ENCODE data around the gene SPSB3. TPM values are rescaled to one million over a fixed set of nuclear protein-coding genes. Genes with fewer than 3 reads are reported as not detected.

SPSB3 gene
- total RNA-seq, 2 experiments from 2014 or later: 31.1 to 33.0 TPM

DNA sequence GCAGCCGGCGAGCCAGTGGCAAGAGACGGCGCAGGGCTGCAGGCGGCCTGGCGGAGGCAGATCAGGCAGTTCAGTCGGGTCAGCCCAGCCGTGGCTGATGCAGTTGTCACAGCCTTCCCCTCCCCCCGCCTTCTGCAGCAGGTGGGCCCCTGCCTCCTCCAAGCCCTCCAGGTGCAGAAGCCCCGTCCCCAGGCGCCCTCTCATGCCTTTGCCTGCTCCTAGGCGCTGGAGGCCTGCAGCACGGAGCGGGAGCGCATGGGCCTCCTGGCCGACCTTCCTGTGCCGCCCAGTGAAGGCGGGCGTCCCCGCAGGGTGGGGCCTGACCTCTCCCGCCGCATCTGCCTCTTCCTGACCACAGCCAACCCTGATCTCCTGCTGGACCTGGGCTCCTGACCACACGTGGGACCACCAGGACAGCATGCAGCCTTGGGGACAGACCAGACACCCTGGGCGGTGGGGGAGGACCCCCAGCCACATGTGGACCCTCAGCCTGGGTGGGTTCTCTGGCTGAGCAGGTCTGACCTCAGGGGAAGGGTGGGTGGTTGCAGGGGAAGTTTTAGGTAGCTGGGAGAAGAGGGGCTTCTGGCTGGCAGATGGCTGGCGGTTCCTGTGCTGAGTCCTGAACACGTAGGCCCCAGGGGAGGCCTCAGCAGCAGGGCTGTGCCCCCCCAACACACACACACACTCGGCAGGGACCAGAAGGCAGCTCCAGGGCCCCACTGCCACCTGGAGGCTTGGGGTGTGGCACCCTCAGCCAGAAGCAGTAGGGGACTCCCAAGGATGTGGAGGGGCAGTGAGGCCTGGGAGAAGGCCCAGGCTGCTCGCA is 6.3 kb downstream of the SPSB3 start:
- DNase-seq (no peak), ATAC-seq (no peak)
- ChIA-PET CTCF (no interaction called here), POLR2A (interaction anchor here (0.6 to 2.4 kb wide), 2 partner anchors 70 to 117 kb away, joined by 3 to 11 read pairs; partner anchors contain the start of gene MAPK8IP3)
- Mint-ChIP-seq H3K27ac (no peak overlapping the region), H3K4me1 (ENCODE audit: low read depth) (peaks cover 16% of the 10 kb centered on the region), H3K27me3 (ENCODE audit: low read depth) (no peaks in the 10 kb centered on the region), H3K36me3 (ENCODE audit: low read depth) (peaks cover 11% of the 10 kb centered on the region), H3K4me3 (no peak overlapping the region), H3K9me3 (ENCODE audit: insufficient read depth) (no peaks in the 10 kb centered on the region)

DNA sequence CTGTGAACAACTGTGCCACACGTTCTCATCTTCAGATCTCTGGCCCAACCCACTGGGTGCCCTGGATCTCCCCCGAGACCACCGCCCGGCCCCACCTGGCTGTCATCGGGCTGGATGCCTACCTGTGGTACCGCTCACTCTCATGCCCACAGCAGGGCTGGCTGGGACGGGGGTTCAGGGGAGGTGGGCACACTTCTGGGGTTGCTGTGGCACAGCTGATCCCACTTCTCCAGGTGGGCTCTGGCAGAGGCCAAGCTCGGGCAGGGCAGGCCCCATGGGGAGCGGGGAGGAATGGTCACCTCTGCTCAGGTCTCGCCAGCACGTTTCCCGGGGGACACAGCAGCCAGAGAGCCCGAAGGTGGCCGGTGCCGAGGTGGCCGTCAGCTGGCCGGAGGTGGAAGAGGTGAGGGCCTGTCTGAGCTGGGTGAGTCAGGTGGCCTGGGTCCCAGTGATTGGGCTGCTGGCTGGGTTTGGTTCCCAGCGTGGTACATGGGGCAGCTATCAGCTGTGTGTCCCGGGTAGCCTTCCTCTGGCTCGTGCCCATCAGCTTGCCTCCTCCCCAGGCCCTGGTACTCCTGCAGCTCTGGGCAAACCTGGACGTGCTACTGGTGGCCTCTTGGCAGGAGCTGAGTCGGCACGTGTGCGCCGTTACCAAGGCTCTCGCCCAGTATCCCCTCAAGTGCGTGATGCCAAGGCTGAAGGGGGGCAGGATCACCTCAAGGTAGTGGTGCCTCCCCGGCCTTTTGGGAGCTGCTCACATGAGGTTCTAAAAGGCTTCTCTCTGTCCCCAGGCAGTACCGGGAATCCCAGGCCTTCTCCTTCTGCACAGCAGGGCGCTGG is 7.1 kb downstream of the SPSB3 start:
- no peaks in the 10 kb centered on the region for H3K9me3 Mint-ChIP-seq (ENCODE audit: insufficient read depth)
- CTCF ChIA-PET: interaction anchor here (1.4 to 4.8 kb wide), 2 partner anchors 7 to 154 kb away, joined by 3 to 41 read pairs; partner anchors contain the start of genes NUBP2 and SPSB3
- ATAC-seq (no peak), DNase-seq (no peak)
- no peak overlapping the region for H3K27ac Mint-ChIP-seq
- H3K36me3 Mint-ChIP-seq (ENCODE audit: low read depth): peaks cover 15% of the 10 kb centered on the region
- POLR2A ChIA-PET: interaction anchor here (2.4 kb wide), 1 partner anchor 69 kb away, joined by 11 read pairs; the partner anchor contains the start of gene MAPK8IP3
- peaks cover 15% of the 10 kb centered on the region for H3K4me1 Mint-ChIP-seq (ENCODE audit: low read depth)
- no peaks in the 10 kb centered on the region for H3K27me3 Mint-ChIP-seq (ENCODE audit: low read depth)
- peak overlapping the region; percentile 43 for H3K4me3 Mint-ChIP-seq

DNA sequence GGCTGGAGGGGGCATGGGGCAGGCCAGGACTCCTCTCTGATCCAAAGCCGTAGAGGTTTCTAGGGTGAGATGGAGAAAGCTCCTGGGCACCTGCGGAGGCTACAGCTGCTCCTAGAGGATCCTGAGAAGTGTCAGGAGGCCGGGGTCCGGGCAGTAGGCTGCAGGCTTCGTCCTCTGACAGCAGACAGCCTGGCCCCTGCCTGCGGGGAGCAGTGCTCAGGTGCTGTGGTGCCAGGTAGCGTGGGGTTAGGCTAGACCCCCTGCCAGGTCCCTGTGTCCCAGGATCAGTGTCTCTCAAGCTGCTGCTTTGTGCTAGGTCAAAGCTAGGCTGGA is 8.0 kb downstream of the SPSB3 start:
- DNase-seq: no peak
- Mint-ChIP-seq H3K9me3 (ENCODE audit: insufficient read depth) (no peaks in the 10 kb centered on the region), H3K27me3 (ENCODE audit: low read depth) (no peaks in the 10 kb centered on the region), H3K4me1 (ENCODE audit: low read depth) (peaks cover 17% of the 10 kb centered on the region), H3K4me3 (peak overlapping the region; percentile 99), H3K36me3 (ENCODE audit: low read depth) (peaks cover 18% of the 10 kb centered on the region), H3K27ac (no peak overlapping the region)
- ChIA-PET CTCF (interaction anchor here (1.4 to 4.8 kb wide), 4 partner anchors 8 to 366 kb away, joined by 3 to 41 read pairs (median 6); partner anchors contain the start of genes MAPK8IP3, NUBP2 and SPSB3), POLR2A (interaction anchor here (2.4 to 4.7 kb wide), 2 partner anchors 9 to 68 kb away, joined by 11 to 39 read pairs; partner anchors contain the start of genes MAPK8IP3, NUBP2 and SPSB3)
- ATAC-seq: no peak

DNA sequence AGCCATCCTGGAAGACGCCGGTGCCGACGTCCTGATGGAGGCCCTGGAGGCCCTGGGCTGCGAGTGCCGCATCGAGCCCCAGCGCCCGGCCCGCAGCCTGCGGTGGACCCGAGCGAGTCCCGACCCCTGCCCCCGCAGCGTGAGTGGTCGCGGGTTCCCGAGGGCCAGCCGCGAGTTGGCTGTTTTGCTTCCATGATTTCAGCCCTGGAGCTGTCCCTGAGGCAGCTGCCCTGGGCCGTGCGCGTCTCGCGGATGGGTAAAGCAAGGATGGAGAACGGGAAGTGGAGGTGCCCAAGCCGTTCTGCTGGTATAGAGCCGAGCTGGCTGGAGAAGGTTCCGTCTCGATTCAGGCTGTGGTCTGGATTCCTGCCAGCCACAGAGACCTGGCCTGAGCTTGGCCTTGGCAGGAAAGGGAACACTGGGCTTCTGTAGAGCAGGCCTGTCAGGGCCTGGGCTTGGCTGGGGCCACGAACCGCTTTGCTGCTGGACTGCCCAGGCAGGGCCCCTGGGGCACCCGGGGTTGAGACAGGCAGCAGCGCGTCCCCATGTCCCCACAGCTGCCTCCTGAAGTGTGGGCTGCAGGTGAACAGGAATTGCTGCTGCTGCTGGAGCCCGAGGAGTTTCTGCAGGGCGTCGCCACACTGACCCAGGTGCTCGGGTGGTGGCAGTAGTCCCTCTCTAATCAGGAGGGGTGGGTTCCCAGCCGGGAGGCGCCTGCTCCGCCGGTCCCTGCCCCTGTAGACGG is 8.5 kb downstream of the SPSB3 start:
- no peaks in the 10 kb centered on the region for H3K9me3 Mint-ChIP-seq (ENCODE audit: insufficient read depth)
- H3K4me1 Mint-ChIP-seq (ENCODE audit: low read depth): peaks cover 17% of the 10 kb centered on the region
- POLR2A ChIA-PET: interaction anchor here (1.8 to 4.7 kb wide), 3 partner anchors 9 to 96 kb away, joined by 5 to 39 read pairs (median 11); partner anchors contain the start of genes JPT2, MAPK8IP3, NUBP2 and SPSB3
- DNase-seq: peak; percentile 44
- H3K36me3 Mint-ChIP-seq (ENCODE audit: low read depth): peaks cover 20% of the 10 kb centered on the region
- H3K27ac Mint-ChIP-seq: peak overlapping the region; percentile 84
- H3K27me3 Mint-ChIP-seq (ENCODE audit: low read depth): no peaks in the 10 kb centered on the region
- H3K4me3 Mint-ChIP-seq: peak overlapping the region; percentile 99
- CTCF ChIA-PET: interaction anchor here (1.4 to 4.8 kb wide), 4 partner anchors 9 to 366 kb away, joined by 3 to 41 read pairs (median 6); partner anchors contain the start of genes MAPK8IP3, NUBP2 and SPSB3
- peak; percentile 4 for ATAC-seq

DNA sequence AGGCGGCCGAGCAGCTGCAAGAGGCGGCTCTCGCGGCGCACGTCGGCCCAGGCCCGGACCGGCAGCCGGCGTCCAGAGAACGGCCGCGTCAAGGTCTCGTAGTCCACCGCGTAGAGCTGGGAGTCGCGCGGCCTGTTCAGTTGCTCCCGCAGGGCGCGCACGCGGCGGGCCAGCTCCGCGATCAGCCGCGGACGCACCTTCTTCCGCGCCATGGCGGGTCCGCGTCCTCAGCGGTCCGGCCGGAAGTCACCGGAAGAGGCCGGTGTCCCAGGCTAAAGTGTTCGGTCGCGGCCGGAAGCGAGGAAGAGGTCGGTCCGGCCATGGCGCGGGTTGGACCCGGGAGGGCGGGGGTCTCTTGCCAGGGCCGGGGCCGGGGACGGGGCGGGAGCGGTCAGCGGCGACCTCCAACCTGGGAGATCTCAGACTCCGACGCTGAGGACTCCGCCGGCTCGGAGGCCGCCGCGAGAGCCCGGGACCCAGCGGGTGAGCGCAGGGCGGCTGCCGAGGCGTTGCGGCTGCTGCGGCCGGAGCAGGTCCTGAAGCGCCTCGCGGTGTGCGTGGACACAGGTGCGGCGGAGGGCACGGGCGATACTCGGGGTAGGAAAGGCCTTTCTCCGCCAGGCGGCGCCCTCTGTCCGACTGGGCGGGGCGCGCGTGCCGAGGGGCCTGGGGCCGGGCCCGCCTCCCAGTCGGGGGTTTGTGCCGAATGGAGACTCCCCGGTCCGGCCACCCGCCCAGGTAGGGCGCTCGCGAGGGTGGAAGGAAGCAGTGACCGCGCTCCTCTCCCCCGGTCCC is 9.3 kb downstream of the SPSB3 start, which contains the start of gene MRPS34:
TSS of gene MRPS34 (minus strand) at position 227 of the 795 bp plus-strand sequence. CDS start at position 212, 15 bp downstream.
- DNase-seq (peak; percentile 86), ATAC-seq (peak; percentile 62)
- Mint-ChIP-seq H3K4me3 (peak within 1 kb of the TSS; percentile 99), H3K9me3 (ENCODE audit: insufficient read depth) (no peaks in the 10 kb centered on the region), H3K36me3 (ENCODE audit: low read depth) (peaks cover 20% of the 10 kb centered on the region), H3K4me1 (ENCODE audit: low read depth) (peaks cover 17% of the 10 kb centered on the region), H3K27me3 (ENCODE audit: low read depth) (no peaks in the 10 kb centered on the region), H3K27ac (peak within 1 kb of the TSS; percentile 97)
- ChIA-PET CTCF (interaction anchor here (0.6 to 4.8 kb wide), 8 partner anchors 9 to 382 kb away, joined by 3 to 41 read pairs (median 4); partner anchors contain the start of genes MAPK8IP3, NUBP2, SPSB3 and TRAF7), POLR2A (interaction anchor here (1.4 to 4.7 kb wide), 3 partner anchors 10 to 95 kb away, joined by 5 to 39 read pairs (median 6); partner anchors contain the start of genes JPT2, MAPK8IP3, NUBP2 and SPSB3)

DNA sequence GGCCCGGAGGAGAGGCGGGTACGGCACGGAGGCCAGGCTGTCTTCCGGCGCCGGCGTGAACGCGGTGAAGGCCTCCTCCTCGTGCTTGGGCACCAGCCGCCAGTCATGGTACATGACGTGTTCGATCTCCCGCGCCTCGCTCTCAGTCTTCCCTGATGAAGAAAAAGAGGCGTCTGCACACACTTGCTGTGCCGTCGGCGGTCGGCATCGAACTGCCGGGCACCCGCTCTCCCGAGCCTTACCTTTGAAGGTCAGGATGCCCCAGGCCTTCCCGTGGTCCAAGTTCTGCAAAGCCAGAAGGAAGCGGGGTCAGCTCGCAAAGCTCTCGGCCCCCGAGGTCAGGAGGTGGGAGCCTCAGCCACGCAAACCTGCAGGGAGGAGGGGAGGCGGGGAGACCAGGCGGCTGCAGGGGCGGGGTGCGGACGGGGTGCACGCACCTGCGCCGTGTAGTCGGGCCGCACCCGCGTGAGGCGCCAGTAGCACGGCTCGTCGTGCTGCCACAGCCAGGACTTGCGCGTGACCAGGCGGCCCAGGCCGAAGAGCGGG is 9.9 kb downstream of the SPSB3 start, which contains the start of gene EME2:
TSS of gene EME2 (plus strand) at position 449 of the 546 bp plus-strand sequence. CDS start 418 bp downstream, outside the sequence.
- ATAC-seq (peak; percentile 31), DNase-seq (peak; percentile 72)
- Mint-ChIP-seq H3K36me3 (ENCODE audit: low read depth) (peaks cover 23% of the 10 kb centered on the region), H3K4me3 (peak within 1 kb of the TSS; percentile 99), H3K27ac (peak within 1 kb of the TSS; percentile 97), H3K27me3 (ENCODE audit: low read depth) (no peaks in the 10 kb centered on the region), H3K4me1 (ENCODE audit: low read depth) (peaks cover 17% of the 10 kb centered on the region), H3K9me3 (ENCODE audit: insufficient read depth) (no peaks in the 10 kb centered on the region)
- CTCF ChIA-PET: interaction anchor here (0.6 to 4.8 kb wide), 5 partner anchors 10 to 383 kb away, joined by 3 to 41 read pairs (median 3); partner anchors contain the start of genes MAPK8IP3, NUBP2, SPSB3 and TRAF7
- POLR2A ChIA-PET: interaction anchor here (0.8 to 4.7 kb wide), 4 partner anchors 8 to 94 kb away, joined by 5 to 39 read pairs (median 6); partner anchors contain the start of genes JPT2, MAPK8IP3, NUBP2 and SPSB3

DNA sequence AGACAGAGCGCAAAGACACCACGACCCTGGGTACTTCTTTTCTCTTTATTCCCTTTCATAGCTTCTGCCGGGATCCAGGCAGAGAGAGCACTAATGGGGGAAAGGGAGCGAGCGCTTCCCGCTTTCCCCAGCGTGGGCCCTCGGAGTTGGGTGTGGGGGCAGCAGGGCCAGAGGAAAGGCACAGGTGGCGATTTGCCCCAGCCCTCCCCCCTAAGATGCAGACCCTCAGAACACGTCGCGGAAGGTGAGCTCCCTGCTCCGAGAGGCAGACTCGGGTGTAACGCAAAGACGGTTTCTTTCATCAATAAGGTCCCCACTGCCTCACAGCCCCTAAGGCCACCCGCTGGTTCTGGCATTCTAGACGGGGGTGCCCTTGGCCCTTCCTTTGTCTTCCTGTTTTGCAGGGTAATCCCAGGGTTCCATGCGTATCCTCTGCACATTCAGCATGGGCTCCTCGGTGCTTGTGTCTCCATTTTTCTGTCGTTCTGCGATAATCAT is 10.5 kb downstream of the SPSB3 start:
- ChIA-PET CTCF (interaction anchor here (1.2 to 4.8 kb wide), 4 partner anchors 11 to 383 kb away, joined by 3 to 41 read pairs (median 5); partner anchors contain the start of genes MAPK8IP3, NUBP2, SPSB3 and TRAF7), POLR2A (interaction anchor here (0.8 to 4.7 kb wide), 5 partner anchors 8 to 351 kb away, joined by 5 to 39 read pairs (median 6); partner anchors contain the start of genes JPT2, MAPK8IP3, NUBP2 and SPSB3)
- Mint-ChIP-seq H3K36me3 (ENCODE audit: low read depth) (peaks cover 25% of the 10 kb centered on the region), H3K4me3 (peak overlapping the region; percentile 99), H3K27me3 (ENCODE audit: low read depth) (no peaks in the 10 kb centered on the region), H3K4me1 (ENCODE audit: low read depth) (peaks cover 17% of the 10 kb centered on the region), H3K9me3 (ENCODE audit: insufficient read depth) (no peaks in the 10 kb centered on the region), H3K27ac (peak overlapping the region; percentile 97)
- ATAC-seq (no peak), DNase-seq (no peak)

DNA sequence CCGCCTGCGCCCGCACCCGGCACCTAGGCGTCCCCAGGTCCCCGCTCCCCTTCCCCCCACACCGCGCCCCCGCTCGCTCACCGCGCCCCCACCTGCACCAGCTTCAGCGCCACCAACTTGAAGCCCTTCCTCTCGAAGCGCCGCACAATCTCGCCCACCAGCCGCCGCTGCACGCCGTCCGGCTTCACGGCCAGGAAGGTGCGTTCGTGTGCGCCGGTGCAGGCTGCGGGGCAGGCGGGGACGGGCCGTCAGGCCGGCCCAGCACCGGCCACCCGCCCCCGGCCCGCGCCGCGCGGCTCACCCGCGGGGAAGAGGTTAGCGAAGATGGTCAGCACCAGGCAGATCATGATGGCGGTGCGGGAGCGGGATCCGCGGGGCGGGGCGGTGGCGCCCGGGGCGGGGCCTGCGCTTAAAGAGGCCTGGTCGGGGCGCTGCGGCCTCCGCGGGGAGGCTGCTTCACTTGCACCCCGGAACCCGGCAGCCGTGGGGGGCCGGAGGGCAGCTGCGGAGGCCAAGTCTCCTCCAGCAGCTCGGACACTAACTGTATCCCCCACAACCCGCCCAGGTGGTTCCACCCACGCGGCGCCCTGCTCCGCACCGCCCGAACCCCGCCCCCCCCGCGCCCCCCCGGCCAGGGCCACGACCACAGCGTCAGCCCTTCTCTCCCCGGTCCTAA is 11.0 kb downstream of the SPSB3 start, which contains the start of gene NME3:
TSS of gene NME3 (minus strand) at position 356 of the 676 bp plus-strand sequence. CDS start at position 347, 9 bp downstream.
- H3K27ac Mint-ChIP-seq: peak within 1 kb of the TSS; percentile 97
- DNase-seq: peak; percentile 84
- ChIA-PET CTCF (interaction anchor here (0.7 to 4.8 kb wide), 4 partner anchors 11 to 351 kb away, joined by 3 to 41 read pairs (median 5); partner anchors contain the start of genes MAPK8IP3, NUBP2, SPSB3 and UQCC4), POLR2A (interaction anchor here (0.8 to 4.7 kb wide), 4 partner anchors 9 to 351 kb away, joined by 5 to 39 read pairs (median 6); partner anchors contain the start of genes NUBP2, SPSB3 and UQCC4)
- peak; percentile 55 for ATAC-seq
- H3K9me3 Mint-ChIP-seq (ENCODE audit: insufficient read depth): no peaks in the 10 kb centered on the region
- H3K4me1 Mint-ChIP-seq (ENCODE audit: low read depth): peaks cover 17% of the 10 kb centered on the region
- H3K4me3 Mint-ChIP-seq: peak within 1 kb of the TSS; percentile 99
- H3K36me3 Mint-ChIP-seq (ENCODE audit: low read depth): peaks cover 23% of the 10 kb centered on the region
- H3K27me3 Mint-ChIP-seq (ENCODE audit: low read depth): no peaks in the 10 kb centered on the region
